PFSK-1 (cell line): ENCODE measurements around the gene CARD19.

Experiments used
- POLR2AphosphoS5 ChIP-seq: IDR thresholded peaks from 2 replicates; pipeline ENCODE4 v1.6.1; 2012; ENCODE audit warnings: low read depth, mild to moderate bottlenecking, control low read depth, low read length, moderate library complexity
- SIN3A ChIP-seq: IDR thresholded peaks from 2 replicates; pipeline ENCODE4 v1.6.1; 2012; ENCODE audit warnings: mild to moderate bottlenecking, low read length, moderate library complexity, borderline replicate concordance; ENCODE audit not compliant: insufficient read depth
- TAF1 ChIP-seq: IDR thresholded peaks from 2 replicates; pipeline ENCODE4 v1.6.1; 2012; ENCODE audit warnings: low read length, control low read depth, borderline replicate concordance; ENCODE audit not compliant: insufficient read depth
- TF ChIP-seq, protein P1 (sequence below), 2 experiments: IDR thresholded peaks; 2 replicates each; pipeline versions ENCODE4 v1.6.1 to v1.8.0; 2011 to 2012; ENCODE audit warnings: low read depth in 2 of 2, low read length in 2 of 2, control low read depth in 1 of 2, inconsistent platforms in 1 of 2, mild to moderate bottlenecking in 1 of 2, moderate library complexity in 1 of 2; ENCODE audit not compliant: insufficient read depth in 1 of 2

DNA sequence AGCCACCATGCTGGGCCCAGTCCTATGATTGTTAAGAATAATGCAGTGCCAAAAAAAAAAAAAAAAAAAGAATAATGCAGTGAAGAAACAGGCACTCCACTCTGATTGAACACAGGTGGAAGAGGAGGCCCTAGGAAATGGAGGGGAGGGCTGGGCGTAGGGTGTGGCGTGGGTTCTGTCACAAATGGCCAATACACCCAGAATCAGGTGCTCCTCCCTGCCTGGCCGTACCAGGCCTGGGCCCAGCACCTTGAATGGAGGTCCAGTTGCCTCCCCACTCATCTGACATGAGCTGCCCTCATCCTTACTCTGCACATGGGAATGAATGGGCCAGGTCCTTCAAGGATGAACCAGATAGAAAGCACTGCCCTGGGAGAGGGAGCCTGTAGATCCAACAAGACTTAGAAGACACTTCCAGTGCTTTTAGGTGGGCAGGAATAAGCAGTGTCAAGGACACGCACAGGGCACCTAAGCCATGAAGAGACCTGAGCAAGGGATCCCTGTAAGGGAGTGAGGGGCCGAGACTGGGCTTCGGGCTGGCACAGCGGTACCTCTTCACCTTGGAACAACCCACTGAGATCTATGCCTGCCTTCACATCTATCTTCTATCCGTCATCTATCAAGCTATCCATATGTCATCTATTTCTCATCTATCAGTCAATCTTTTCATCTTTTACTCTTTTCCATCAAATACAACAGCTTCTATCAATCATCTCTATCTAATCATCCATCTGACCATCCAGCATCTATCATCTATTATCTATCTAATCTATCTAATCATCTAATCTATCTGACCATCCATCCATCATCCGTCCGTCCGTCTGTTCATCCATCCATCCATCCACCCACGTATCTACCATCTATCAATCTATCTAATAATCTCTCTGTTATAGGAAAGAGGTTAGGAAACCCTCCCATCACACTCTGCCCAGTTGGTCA, 22.2 kb downstream of the CARD19 start:
- TF ChIP-seq, protein P1, sequence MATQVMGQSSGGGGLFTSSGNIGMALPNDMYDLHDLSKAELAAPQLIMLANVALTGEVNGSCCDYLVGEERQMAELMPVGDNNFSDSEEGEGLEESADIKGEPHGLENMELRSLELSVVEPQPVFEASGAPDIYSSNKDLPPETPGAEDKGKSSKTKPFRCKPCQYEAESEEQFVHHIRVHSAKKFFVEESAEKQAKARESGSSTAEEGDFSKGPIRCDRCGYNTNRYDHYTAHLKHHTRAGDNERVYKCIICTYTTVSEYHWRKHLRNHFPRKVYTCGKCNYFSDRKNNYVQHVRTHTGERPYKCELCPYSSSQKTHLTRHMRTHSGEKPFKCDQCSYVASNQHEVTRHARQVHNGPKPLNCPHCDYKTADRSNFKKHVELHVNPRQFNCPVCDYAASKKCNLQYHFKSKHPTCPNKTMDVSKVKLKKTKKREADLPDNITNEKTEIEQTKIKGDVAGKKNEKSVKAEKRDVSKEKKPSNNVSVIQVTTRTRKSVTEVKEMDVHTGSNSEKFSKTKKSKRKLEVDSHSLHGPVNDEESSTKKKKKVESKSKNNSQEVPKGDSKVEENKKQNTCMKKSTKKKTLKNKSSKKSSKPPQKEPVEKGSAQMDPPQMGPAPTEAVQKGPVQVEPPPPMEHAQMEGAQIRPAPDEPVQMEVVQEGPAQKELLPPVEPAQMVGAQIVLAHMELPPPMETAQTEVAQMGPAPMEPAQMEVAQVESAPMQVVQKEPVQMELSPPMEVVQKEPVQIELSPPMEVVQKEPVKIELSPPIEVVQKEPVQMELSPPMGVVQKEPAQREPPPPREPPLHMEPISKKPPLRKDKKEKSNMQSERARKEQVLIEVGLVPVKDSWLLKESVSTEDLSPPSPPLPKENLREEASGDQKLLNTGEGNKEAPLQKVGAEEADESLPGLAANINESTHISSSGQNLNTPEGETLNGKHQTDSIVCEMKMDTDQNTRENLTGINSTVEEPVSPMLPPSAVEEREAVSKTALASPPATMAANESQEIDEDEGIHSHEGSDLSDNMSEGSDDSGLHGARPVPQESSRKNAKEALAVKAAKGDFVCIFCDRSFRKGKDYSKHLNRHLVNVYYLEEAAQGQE (IDR thresholded peaks at IDR 0.05; ENCODE audit: insufficient read depth in 1 of 2, low read depth in 2 of 2, low read length in 2 of 2): no peak
- no peak for TF ChIP-seq TAF1
- no peak for TF ChIP-seq POLR2AphosphoS5
- TF ChIP-seq SIN3A: no peak
